Karpas-422 (cell line): ENCODE results near the gene SLC27A4. TPM values are rescaled to one million over a fixed set of nuclear protein-coding genes. Genes with fewer than 3 reads are reported as not detected.

Experiments
- DNase-seq: peaks from one replicate; pipeline ENCODE4 v3.0.0-alpha.2; 2015
- H2AFZ ChIP-seq: fragments of 200-600 bp; sonication (generic); 2 replicates; pipeline ENCODE4 v1.6.1; 2014; ENCODE audit warnings: antibody characterized with exemption, low read length, mixed read lengths
- H3K27ac ChIP-seq: fragments of 200-600 bp; sonication (generic); 2 replicates; pipeline ENCODE4 v1.5.1; 2014; ENCODE audit warnings: mild to moderate bottlenecking, low read length, moderate library complexity
- H3K27me3 ChIP-seq: fragments of 200-600 bp; sonication (generic); 2 replicates; pipeline ENCODE4 v1.6.1; 2014; ENCODE audit warnings: low read length, mixed read lengths
- H3K36me3 ChIP-seq: fragments of 200-600 bp; sonication (generic); 2 replicates; pipeline ENCODE4 v1.6.1; 2014; ENCODE audit warnings: low read length, mixed read lengths; ENCODE audit not compliant: insufficient read depth
- H3K4me1 ChIP-seq: fragments of 200-600 bp; sonication (generic); 2 replicates; pipeline ENCODE4 v1.6.1; 2014; ENCODE audit warnings: mild to moderate bottlenecking, low read length, mixed read lengths
- H3K4me2 ChIP-seq: fragments of 200-600 bp; sonication (generic); 2 replicates; pipeline ENCODE4 v1.6.1; 2014; ENCODE audit warnings: low read length, low read depth, mild to moderate bottlenecking; ENCODE audit not compliant: poor library complexity, severe bottlenecking
- H3K4me3 ChIP-seq: fragments of 200-600 bp; sonication (generic); 2 replicates; pipeline ENCODE4 v1.5.1; 2014; ENCODE audit warnings: mild to moderate bottlenecking, antibody characterized with exemption, low read length, mixed read lengths
- H3K79me2 ChIP-seq: fragments of 200-600 bp; sonication (generic); 2 replicates; pipeline ENCODE4 v1.6.1; 2014; ENCODE audit warnings: mild to moderate bottlenecking, low read length, mixed read lengths
- H3K9ac ChIP-seq: fragments of 200-600 bp; sonication (generic); 2 replicates; pipeline ENCODE4 v1.6.0; 2014; ENCODE audit warnings: low read length
- H3K9me2 ChIP-seq: fragments of 200-600 bp; sonication (generic), shearing (Covaris generic); replicated peaks from 2 replicates; pipeline ENCODE4 v1.6.0; 2014; ENCODE audit warnings: mild to moderate bottlenecking, low read length, moderate library complexity; ENCODE audit not compliant: insufficient read depth
- H3K9me3 ChIP-seq: fragments of 300-700, 200-600 bp; sonication (generic); 2 replicates; pipeline ENCODE4 v1.6.1; 2014; ENCODE audit warnings: low read length, mixed read lengths
- H4K20me1 ChIP-seq: fragments of 200-600 bp; sonication (generic); 2 replicates; pipeline ENCODE4 v1.6.1; 2014; ENCODE audit warnings: mild to moderate bottlenecking, antibody characterized with exemption, low read length, low read depth; ENCODE audit not compliant: insufficient read depth
- total RNA-seq: library from RNA; depleted of rRNA; stranded (reverse); fragments of >200 nt; shearing (Covaris generic); gene quantifications from 2 replicates; pipeline ENCODE4 v1.2.3, GENCODE V29; 2014; ENCODE audit warnings: low replicate concordance

The SLC27A4 gene
- total RNA-seq, 1 experiment from 2014 or later: 18.5 TPM

- Histone ChIP-seq H3K36me3 (peaks cover 2% of the 10 kb centered on the region; the same call in 1 of the 2 replicates), H3K9me2 (no peaks in the 10 kb centered on the region), H3K79me2 (peaks cover 43% of the 10 kb centered on the region), H3K27me3 (no peaks in the 10 kb centered on the region), H3K4me3 (peak overlapping the region; percentile 85), H3K9ac (peak overlapping the region; percentile 88), H3K4me1 (peaks cover 21% of the 10 kb centered on the region), H3K4me2 (peak overlapping the region; percentile 92), H2AFZ (peak overlapping the region; percentile 94), H3K9me3 (no peaks in the 10 kb centered on the region), H4K20me1 (no peaks in the 10 kb centered on the region), H3K27ac (no peak overlapping the region)
- no peak for DNase-seq
These were observed 18.4 kb upstream of the SLC27A4 start for GRCh38 chr9:128321879-128322403.

DNA sequence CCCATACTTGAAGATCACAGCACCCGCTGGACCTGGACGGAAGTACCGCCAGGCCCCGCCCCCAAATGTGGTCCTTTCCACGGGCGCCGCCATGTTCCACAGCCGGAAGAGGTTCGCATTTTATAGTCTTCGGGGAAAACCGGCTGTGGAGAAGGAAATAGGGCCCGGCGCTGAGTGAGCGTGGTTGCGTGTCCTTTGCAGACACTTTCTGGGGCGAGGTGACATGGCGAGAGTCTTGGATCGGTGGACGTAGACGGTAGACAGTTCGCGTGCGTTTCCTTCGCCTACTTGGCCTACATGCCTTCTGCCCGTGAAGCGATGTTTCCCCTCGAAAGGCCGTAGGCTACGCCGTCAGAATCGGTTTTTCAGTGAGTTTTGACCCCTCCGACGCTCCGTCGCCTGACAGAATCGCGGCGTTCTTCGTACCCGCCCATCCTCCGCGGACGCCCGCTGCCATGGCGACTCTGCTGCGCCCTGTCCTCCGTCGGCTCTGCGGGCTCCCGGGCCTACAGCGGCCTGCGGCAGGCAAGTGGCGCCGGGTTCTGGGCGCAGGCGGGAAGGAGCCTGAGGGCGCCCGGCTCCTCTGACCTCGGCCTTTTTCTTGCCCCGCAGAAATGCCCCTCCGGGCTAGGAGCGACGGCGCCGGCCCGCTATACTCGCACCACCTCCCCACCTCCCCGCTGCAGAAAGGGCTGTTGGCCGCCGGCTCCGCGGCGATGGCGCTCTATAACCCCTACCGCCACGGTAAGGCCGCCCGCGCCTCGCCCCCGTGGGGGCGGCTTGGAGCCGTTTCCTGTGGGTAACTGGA is 17.7 kb upstream of the SLC27A4 start, which contains the start of the genes COQ4 and TRUB2:
COQ4 (plus strand) TSS at position 436 of the 808 bp plus-strand sequence; CDS start at position 456, 20 bp downstream.
TRUB2 (minus strand) TSS at position 44 of the 808 bp plus-strand sequence; CDS start at position 5, 39 bp downstream.
- Histone ChIP-seq H3K36me3 (peaks cover 2% of the 10 kb centered on the region; the same call in 1 of the 2 replicates), H3K9me3 (no peaks in the 10 kb centered on the region), H4K20me1 (no peaks in the 10 kb centered on the region), H3K27me3 (no peaks in the 10 kb centered on the region), H2AFZ (peak within 1 kb of the TSS; percentile 94), H3K27ac (peak within 1 kb of the TSS; percentile 85), H3K79me2 (peaks cover 43% of the 10 kb centered on the region), H3K4me2 (peak within 1 kb of the TSS; percentile 92), H3K9me2 (no peaks in the 10 kb centered on the region), H3K4me1 (peaks cover 21% of the 10 kb centered on the region), H3K9ac (peak within 1 kb of the TSS; percentile 88), H3K4me3 (peak within 1 kb of the TSS; percentile 85)
- DNase-seq: peak; percentile 98

DNA sequence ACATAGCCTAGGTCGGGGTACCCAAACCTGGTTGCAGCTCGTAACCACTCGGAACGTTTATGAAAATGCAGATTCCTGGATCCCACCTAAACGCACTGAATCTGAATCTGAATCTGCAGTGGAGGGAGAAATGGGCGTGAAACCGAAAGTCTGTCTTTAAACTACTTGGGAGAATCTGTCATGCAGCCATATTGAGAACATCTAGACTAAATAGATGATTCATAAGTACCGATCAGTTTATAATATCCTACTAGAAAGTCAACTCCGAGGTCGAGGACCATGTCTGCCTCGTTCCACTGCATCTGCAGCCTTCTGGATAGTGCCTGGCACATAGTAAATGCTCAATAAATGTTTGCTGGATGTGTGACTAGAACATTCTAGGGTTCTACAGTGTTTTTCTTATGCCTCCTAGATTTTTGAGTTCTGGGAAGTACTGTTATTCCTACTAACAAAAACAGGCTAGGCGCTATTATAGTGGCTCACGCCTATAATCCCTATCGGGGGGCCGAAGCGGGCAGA is 17.1 kb upstream of the SLC27A4 start:
- Histone ChIP-seq H3K9me3 (no peaks in the 10 kb centered on the region), H3K4me1 (peaks cover 21% of the 10 kb centered on the region), H3K27me3 (no peaks in the 10 kb centered on the region), H3K4me2 (peak overlapping the region; percentile 92), H3K27ac (peak overlapping the region; percentile 85), H3K9me2 (no peaks in the 10 kb centered on the region), H3K79me2 (peaks cover 43% of the 10 kb centered on the region), H3K9ac (peak overlapping the region; percentile 88), H2AFZ (peak overlapping the region; percentile 94), H3K36me3 (peaks cover 2% of the 10 kb centered on the region; the same call in 1 of the 2 replicates), H4K20me1 (no peaks in the 10 kb centered on the region), H3K4me3 (peak overlapping the region; percentile 85)
- DNase-seq: no peak

DNA sequence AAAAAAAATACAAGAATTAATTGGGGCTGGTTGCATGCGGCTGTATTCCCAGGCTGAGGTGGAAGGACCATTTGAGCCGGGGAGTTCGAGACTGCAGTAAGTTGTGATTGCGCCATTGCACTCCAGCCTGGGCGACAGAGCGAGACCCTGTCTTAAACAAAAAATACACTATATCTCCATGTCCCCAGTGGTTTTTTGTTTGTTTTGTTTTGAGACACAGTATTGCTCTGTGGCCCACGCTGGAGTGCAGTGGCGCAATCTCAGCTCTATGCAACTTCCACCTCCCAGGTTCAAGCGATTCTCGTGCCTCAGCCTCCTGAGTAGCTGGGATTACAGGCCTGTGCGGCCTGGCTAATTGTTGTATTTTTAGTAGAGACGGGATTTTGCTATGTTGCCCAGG is 16.5 kb upstream of the SLC27A4 start:
- peak overlapping the region; percentile 85 for H3K4me3 ChIP-seq
- peaks cover 21% of the 10 kb centered on the region for H3K4me1 ChIP-seq
- H3K9me2 ChIP-seq: no peaks in the 10 kb centered on the region
- H2AFZ ChIP-seq: no peak overlapping the region
- peak overlapping the region; percentile 92 for H3K4me2 ChIP-seq
- no peak for DNase-seq
- H3K36me3 ChIP-seq: peaks cover 2% of the 10 kb centered on the region; the same call in 1 of the 2 replicates
- H3K9me3 ChIP-seq: no peaks in the 10 kb centered on the region
- peak overlapping the region; percentile 88 for H3K9ac ChIP-seq
- no peaks in the 10 kb centered on the region for H3K27me3 ChIP-seq
- H3K79me2 ChIP-seq: peaks cover 43% of the 10 kb centered on the region
- H3K27ac ChIP-seq: no peak overlapping the region
- no peaks in the 10 kb centered on the region for H4K20me1 ChIP-seq

- no peak overlapping the region for H2AFZ ChIP-seq
- no peak for DNase-seq
- no peaks in the 10 kb centered on the region for H4K20me1 ChIP-seq
- H3K9me3 ChIP-seq: no peaks in the 10 kb centered on the region
- H3K9ac ChIP-seq: peak overlapping the region; percentile 88
- no peaks in the 10 kb centered on the region for H3K27me3 ChIP-seq
- H3K4me2 ChIP-seq: peak overlapping the region; percentile 92
- H3K79me2 ChIP-seq: peaks cover 43% of the 10 kb centered on the region
- H3K4me3 ChIP-seq: peak overlapping the region; percentile 85
- H3K9me2 ChIP-seq: no peaks in the 10 kb centered on the region
- H3K4me1 ChIP-seq: peaks cover 21% of the 10 kb centered on the region
- H3K36me3 ChIP-seq: peaks cover 2% of the 10 kb centered on the region; the same call in 1 of the 2 replicates
- H3K27ac ChIP-seq: no peak overlapping the region
These were observed 15.9 kb upstream of the SLC27A4 start for GRCh38 chr9:128324401-128324800.

- H3K9ac ChIP-seq: no peak overlapping the region
- H2AFZ ChIP-seq: no peak overlapping the region
- peaks cover 43% of the 10 kb centered on the region for H3K79me2 ChIP-seq
These were observed 14.7 kb upstream of the SLC27A4 start for GRCh38 chr9:128325629-128326028.

DNA sequence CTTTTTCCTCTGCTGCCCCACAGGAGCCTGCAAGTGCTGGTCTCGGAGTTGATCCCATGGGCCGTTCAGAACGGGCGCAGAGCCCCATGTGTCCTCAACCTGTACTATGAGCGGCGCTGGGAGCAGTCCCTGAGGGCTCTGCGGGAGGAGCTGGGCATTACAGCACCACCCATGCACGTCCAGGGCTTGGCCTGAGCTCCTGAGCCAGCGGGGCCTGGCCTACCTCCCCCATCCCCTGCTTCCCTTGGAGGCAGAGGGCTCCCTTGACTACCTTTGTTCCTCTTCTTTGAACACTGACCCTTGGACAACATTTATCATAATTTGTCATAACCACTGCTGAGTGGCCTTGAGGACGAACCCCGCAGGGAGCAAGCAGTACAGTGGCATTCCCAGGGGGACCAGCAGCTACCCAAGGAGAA is 6.9 kb upstream of the SLC27A4 start:
- Histone ChIP-seq H3K9me3 (no peaks in the 10 kb centered on the region), H3K4me3 (no peak overlapping the region), H4K20me1 (no peaks in the 10 kb centered on the region), H3K36me3 (no peaks in the 10 kb centered on the region), H3K27me3 (no peaks in the 10 kb centered on the region), H3K27ac (no peak overlapping the region; the same call in 1 of the 2 replicates), H2AFZ (no peak overlapping the region), H3K79me2 (no peaks in the 10 kb centered on the region), H3K9me2 (no peaks in the 10 kb centered on the region), H3K9ac (no peak overlapping the region), H3K4me2 (peak overlapping the region; percentile 43), H3K4me1 (peaks cover 20% of the 10 kb centered on the region)
- peak; percentile 58 for DNase-seq

More at GRCh38 chr9:128325629-128326028, 14.7 kb upstream of the SLC27A4 start:
- Histone ChIP-seq H3K27ac (no peak overlapping the region), H3K9me3 (no peaks in the 10 kb centered on the region), H3K36me3 (peaks cover 2% of the 10 kb centered on the region; the same call in 1 of the 2 replicates), H3K4me2 (no peak overlapping the region), H3K9me2 (no peaks in the 10 kb centered on the region), H4K20me1 (no peaks in the 10 kb centered on the region), H3K4me3 (no peak overlapping the region), H3K4me1 (peaks cover 21% of the 10 kb centered on the region), H3K27me3 (no peaks in the 10 kb centered on the region)
- no peak for DNase-seq

GRCh38 chr9:128335161-128335560 is 5.2 kb upstream of the SLC27A4 start:
- Histone ChIP-seq H2AFZ (no peak overlapping the region), H3K4me1 (peaks cover 26% of the 10 kb centered on the region), H3K27ac (no peak overlapping the region), H3K79me2 (no peaks in the 10 kb centered on the region), H3K4me3 (no peak overlapping the region), H3K9me3 (no peaks in the 10 kb centered on the region), H4K20me1 (no peaks in the 10 kb centered on the region), H3K27me3 (no peaks in the 10 kb centered on the region), H3K9me2 (no peaks in the 10 kb centered on the region), H3K4me2 (no peak overlapping the region), H3K9ac (no peak overlapping the region), H3K36me3 (no peaks in the 10 kb centered on the region)
- no peak for DNase-seq
